B cell (primary cell): ENCODE data around the gene DAPP1. TPM values are rescaled to one million over a fixed set of nuclear protein-coding genes. Genes with fewer than 3 reads are reported as not detected.
"Not testable (repeated sequence)": the region's sequence is repeated elsewhere in the genome, so short reads cannot be mapped to it uniquely, and the experiment has no call there.

Source experiments
- ATAC-seq: fragments of 200-7000 bp; cut with Tn5 transposase; one replicate; pipeline ENCODE4 v1.10.0; 2021; ENCODE audit warnings: low read depth, mild to moderate bottlenecking, moderate number of reproducible peaks, moderate library complexity
- CTCF ChIA-PET: fragments of 350-600 bp; sonication (Branson Sonifier 250); formaldehyde crosslinking; loops from one replicate; lab custom pipeline; 2021; ENCODE audit warnings: antibody characterized with exemption, inconsistent platforms; lab: Charles Lee
- POLR2A ChIA-PET: fragments of 350-600 bp; sonication (Branson Sonifier 250); formaldehyde crosslinking; loops from one replicate; lab custom pipeline; 2021; ENCODE audit warnings: antibody characterized with exemption; lab: Charles Lee
- DNase-seq: peaks from one replicate; pipeline ENCODE4 v3.0.0; 2013
- H2AFZ ChIP-seq: 2 replicates; pipeline ENCODE4 v1.6.1; 2012; ENCODE audit warnings: mild to moderate bottlenecking, low read depth, low read length; ENCODE audit not compliant: insufficient read depth, poor library complexity, severe bottlenecking
- H3K27ac ChIP-seq, 2 donors: 1 replicate in 1 of 2; 2 replicates in 1 of 2; pipeline ENCODE4 v1.5.1; 2012 to 2013; ENCODE audit warnings: low read length in 2 of 2, mild to moderate bottlenecking in 2 of 2, moderate library complexity in 1 of 2
- H3K27me3 ChIP-seq, 4 experiments: fragments of 200-600 bp in 1 of 4; sonication (generic) in 1 of 4; replicated peaks in 1 of 4; 1 replicate in 2 of 4; 2 replicates in 2 of 4; pipeline versions ENCODE4 v1.6.1 to v1.7.0; 2013 to 2016; ENCODE audit warnings: low read length in 3 of 4, mild to moderate bottlenecking in 2 of 4, mixed read lengths in 1 of 4, moderate library complexity in 1 of 4; ENCODE audit not compliant: insufficient read depth in 4 of 4, control insufficient read depth in 3 of 4; ENCODE audit errors: control extremely low read depth in 1 of 4
- H3K36me3 ChIP-seq, 2 experiments: replicated peaks in 1 of 2; 1 replicate in 1 of 2; 2 replicates in 1 of 2; pipeline versions ENCODE4 v1.6.1 to v1.7.1; 2013; ENCODE audit warnings: low read length in 1 of 2; ENCODE audit not compliant: insufficient read depth in 2 of 2, control insufficient read depth in 1 of 2; ENCODE audit errors: control extremely low read depth in 1 of 2, extremely low read depth in 1 of 2
- H3K4me1 ChIP-seq, 2 donors: fragments of 200-600 bp in 1 of 2; sonication (generic) in 1 of 2; 1 replicate in 1 of 2; 2 replicates in 1 of 2; pipeline versions ENCODE4 v1.5.1 to v1.6.1; 2013 to 2017; ENCODE audit warnings: low read length in 2 of 2; ENCODE audit not compliant: control insufficient read depth in 2 of 2, insufficient read depth in 2 of 2
- H3K4me2 ChIP-seq: replicated peaks from 2 replicates; pipeline ENCODE3; 2012; ENCODE audit warnings: mild to moderate bottlenecking, low read depth, low read length; ENCODE audit not compliant: poor library complexity, severe bottlenecking
- H3K4me3 ChIP-seq, 5 experiments: fragments of 200-600 bp in 1 of 5; sonication (generic) in 1 of 5; 1 replicate in 3 of 5; 2 replicates in 2 of 5; pipeline versions ENCODE4 v1.5.1 to v1.7.0; 2011 to 2016; ENCODE audit warnings: low read length in 4 of 5, mild to moderate bottlenecking in 4 of 5, low read depth in 2 of 5, control low read depth in 1 of 5, moderate library complexity in 1 of 5; ENCODE audit not compliant: insufficient read depth in 1 of 5; ENCODE audit errors: control extremely low read depth in 1 of 5, extremely low read depth in 1 of 5
- H3K79me2 ChIP-seq: fragments of 200-600 bp; sonication (generic); one replicate; pipeline ENCODE4 v1.6.0; 2016; ENCODE audit warnings: low read length; ENCODE audit not compliant: control insufficient read depth, insufficient read depth
- H3K9ac ChIP-seq: fragments of 200-600 bp; sonication (generic); 2 replicates; pipeline ENCODE4 v1.6.1; 2017; ENCODE audit warnings: mild to moderate bottlenecking, low read length, moderate library complexity
- H3K9me3 ChIP-seq, 3 donors: one replicate each; pipeline versions ENCODE4 v1.6.1 to v1.7.1; 2013; ENCODE audit warnings: low read length in 2 of 3; ENCODE audit not compliant: control insufficient read depth in 2 of 3, insufficient read depth in 1 of 3; ENCODE audit errors: control extremely low read depth in 1 of 3
- H4K20me1 ChIP-seq: 2 replicates; pipeline ENCODE4 v1.6.0; 2012; ENCODE audit warnings: mild to moderate bottlenecking, low read length; ENCODE audit not compliant: insufficient read depth, control insufficient read depth, poor library complexity, severe bottlenecking
- H3K27ac Mint-ChIP-seq: one replicate; pipeline ENCODE4 v1.8.0; 2021; ENCODE audit warnings: mixed read lengths
- H3K27me3 Mint-ChIP-seq: one replicate; pipeline ENCODE4 v1.8.0; 2021; ENCODE audit warnings: mixed read lengths
- H3K4me1 Mint-ChIP-seq: one replicate; pipeline ENCODE4 v1.8.0; 2021; ENCODE audit warnings: mixed read lengths
- H3K4me3 Mint-ChIP-seq: one replicate; pipeline ENCODE4 v1.8.0; 2021; ENCODE audit warnings: mixed read lengths
- H3K9me3 Mint-ChIP-seq: one replicate; pipeline ENCODE4 v1.8.0; 2022; ENCODE audit warnings: mixed read lengths; ENCODE audit not compliant: insufficient read depth
- CTCF ChIP-seq: fragments of 200-600 bp; IDR thresholded peaks from one replicate; pipeline ENCODE4 v1.8.0; 2022; ENCODE audit warnings: antibody characterized with exemption, mild to moderate bottlenecking
- EZH2 ChIP-seq: IDR thresholded peaks from 2 replicates; pipeline ENCODE4 v1.6.1; 2012; ENCODE audit warnings: borderline replicate concordance, low read depth, mild to moderate bottlenecking, moderate library complexity, low read length; ENCODE audit not compliant: insufficient read depth, poor library complexity, severe bottlenecking
- WGBS: methylation state at CpG from one replicate; pipeline ENCODE4 v1.1.5; 2013; ENCODE audit warnings: missing lambda C conversion rate; ENCODE audit not compliant: insufficient coverage; 5-methylcytosine and 5-hydroxymethylcytosine counted together
- intact Hi-C: fragments of 100-400 bp; cut with micrococcal nuclease; formaldehyde crosslinking; loops from one replicate; pipeline ENCODE4 v1.10.0; 2022
- polyA plus RNA-seq: library from polyadenylated mRNA; depleted of rRNA; stranded (reverse); fragments of >200 nt; gene quantifications from 2 replicates; pipeline ENCODE4 v1.2.3, GENCODE V29; 2012
- total RNA-seq, 2 donors: library from RNA; stranded (reverse); fragments of 120-200 nt in 1 of 2; gene quantifications; 1 replicate in 1 of 2; 2 replicates in 1 of 2; pipeline versions ENCODE4 v1.2.3 to v1.2.4, GENCODE V29; 2013 to 2022

DAPP1 gene
- total and polyA plus RNA-seq, 2 donors (not counting 1 experiment from before 2014, with no cell fraction given), result 82.5 to 166 TPM

DNA sequence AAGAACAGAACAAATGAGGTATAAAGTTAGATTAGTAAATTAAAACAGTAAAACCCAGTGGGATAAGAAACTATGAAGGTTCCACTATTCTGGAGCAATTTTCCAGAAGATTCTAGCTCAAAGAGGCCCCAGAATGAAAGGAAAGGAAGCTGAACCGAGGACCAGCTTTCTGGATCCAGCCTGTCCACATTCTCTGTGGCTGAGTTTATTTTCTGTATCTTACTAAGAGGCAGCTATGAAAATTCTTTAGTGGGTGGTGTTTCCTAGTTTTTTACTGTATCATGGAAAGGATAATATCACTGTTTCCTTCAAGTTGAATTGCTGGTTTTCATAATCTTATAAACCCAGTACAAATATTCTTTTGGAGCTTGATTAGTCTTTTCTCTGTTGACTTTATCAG is 11.8 kb downstream of the DAPP1 start:
- H3K36me3 ChIP-seq, result peaks cover 0 to 32% of the 10 kb centered on the region in 2 experiments
- H3K27me3 ChIP-seq, result no peaks in the 10 kb centered on the region
- DNase-seq, result no peak
- H3K79me2 ChIP-seq, result peaks cover 97% of the 10 kb centered on the region
- CTCF ChIA-PET, result interaction anchor here (1.1 to 1.4 kb wide), 2 partner anchors 12 to 21 kb away, joined by 4 to 5 read pairs; partner anchors contain the start of gene DAPP1
- H4K20me1 ChIP-seq, result peaks cover 92% of the 10 kb centered on the region
- peaks cover 41 to 64% of the 10 kb centered on the region in 2 donors for H3K4me1 ChIP-seq
- H3K4me3 ChIP-seq, result no peak overlapping the region
- Mint-ChIP-seq H3K9me3 (no peaks in the 10 kb centered on the region), H3K27ac (no peak overlapping the region), H3K27me3 (no peaks in the 10 kb centered on the region), H3K4me3 (no peak overlapping the region), H3K4me1 (peaks cover 72% of the 10 kb centered on the region)
- H3K4me2 ChIP-seq, result peak overlapping the region; percentile 4
- peak overlapping the region in 1 of 2 donors; percentile 27 for H3K27ac ChIP-seq
- H3K9me3 ChIP-seq, result no peaks in the 10 kb centered on the region
- intact Hi-C loops, result no loop called here
- TF ChIP-seq CTCF (no peak), EZH2 (no peak)
- no peak overlapping the region for H3K9ac ChIP-seq
- POLR2A ChIA-PET, result interaction anchor here (1.5 kb wide), 1 partner anchor 11 kb away, joined by 5 read pairs; no protein-coding TSS in a partner anchor
- H2AFZ ChIP-seq, result no peak overlapping the region
- ATAC-seq, result no peak
- WGBS, result no CpG with 5 or more reads among the region's 1 CpG

DNA sequence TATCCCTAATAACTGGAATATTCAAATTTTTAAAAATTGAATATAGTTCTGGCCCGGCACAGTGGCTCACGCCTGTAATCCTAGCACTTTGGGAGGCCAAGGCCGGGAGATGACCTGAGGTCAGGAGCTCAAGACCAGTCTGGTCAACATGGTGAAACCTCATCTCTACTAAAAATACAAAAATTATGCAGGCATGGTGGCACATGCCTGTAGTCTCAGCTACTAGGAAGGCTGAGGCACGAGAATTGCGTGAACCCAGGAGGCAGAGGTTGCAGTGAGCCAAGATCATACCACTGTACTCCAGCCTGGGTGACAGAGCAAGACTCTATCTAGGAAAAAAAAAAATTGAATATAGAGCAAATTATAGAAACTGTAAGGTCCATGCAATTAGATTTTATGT is 13.4 kb downstream of the DAPP1 start:
- H2AFZ ChIP-seq, H3K9me3 Mint-ChIP-seq, ATAC-seq, POLR2A ChIA-PET, H3K27ac ChIP-seq, H3K27me3 Mint-ChIP-seq, H3K4me3 Mint-ChIP-seq, H3K9ac ChIP-seq, H3K27me3 ChIP-seq, H3K4me2 ChIP-seq, H3K4me3 ChIP-seq, H3K27ac Mint-ChIP-seq, DNase-seq, intact Hi-C loops, H3K9me3 ChIP-seq: not testable (repeated sequence)
- H3K4me1 Mint-ChIP-seq, result peaks cover 65% of the 10 kb centered on the region
- peaks cover 25 to 49% of the 10 kb centered on the region in 2 donors for H3K4me1 ChIP-seq
- H3K36me3 ChIP-seq, result peaks cover 0 to 33% of the 10 kb centered on the region in 2 experiments
- H3K79me2 ChIP-seq, result peaks cover 97% of the 10 kb centered on the region
- 98% methylated on average over 5 of the region's 5 CpGs for WGBS
- CTCF ChIA-PET, result interaction anchor here (0.9 to 1.4 kb wide), 3 partner anchors 17 to 22 kb away, joined by 3 to 4 read pairs (median 4); no protein-coding TSS in a partner anchor
- H4K20me1 ChIP-seq, result peaks cover 92% of the 10 kb centered on the region
